DND-41 (cell line): ENCODE measurements around the gene SPHK1.

ENCODE experiments used
- ATAC-seq: fragments of 200-7000 bp; cut with Tn5 transposase; 3 replicates; pipeline ENCODE4 v1.9.1; 2021; ENCODE audit warnings: low read depth; ENCODE audit not compliant: insufficient read depth
- DNase-seq: peaks from one replicate; pipeline ENCODE4 v3.0.0-alpha.2; 2020
- H2AFZ ChIP-seq: 2 replicates; pipeline ENCODE4 v1.6.0; 2012; ENCODE audit warnings: low read depth, low read length
- H3K27ac ChIP-seq: 2 replicates; pipeline ENCODE4 v1.5.1; 2012; ENCODE audit warnings: low read length, inconsistent platforms
- H3K27me3 ChIP-seq: fragments of 200-600 bp; sonication (generic); 2 replicates; pipeline ENCODE4 v1.6.0; 2012; ENCODE audit warnings: low read length, mild to moderate bottlenecking, inconsistent platforms; ENCODE audit not compliant: insufficient read depth, poor library complexity
- H3K36me3 ChIP-seq: 2 replicates; pipeline ENCODE4 v1.5.1; 2012; ENCODE audit warnings: low read length, inconsistent platforms; ENCODE audit not compliant: insufficient read depth
- H3K4me1 ChIP-seq: 2 replicates; pipeline ENCODE4 v1.5.1; 2012; ENCODE audit warnings: mild to moderate bottlenecking, low read length; ENCODE audit not compliant: insufficient read depth
- H3K4me2 ChIP-seq: 2 replicates; pipeline ENCODE4 v1.6.0; 2012; ENCODE audit warnings: mild to moderate bottlenecking, moderate library complexity, low read length, inconsistent platforms; ENCODE audit not compliant: insufficient read depth
- H3K4me3 ChIP-seq, 2 experiments: fragments of 200-600 bp in 1 of 2; shearing (Covaris generic) in 1 of 2; 2 replicates each; pipeline ENCODE4 v1.5.1; 2012 to 2016; ENCODE audit warnings: inconsistent platforms in 2 of 2, low read length in 2 of 2, mild to moderate bottlenecking in 2 of 2, low read depth in 1 of 2, moderate library complexity in 1 of 2
- H3K79me2 ChIP-seq: 2 replicates; pipeline ENCODE4 v1.6.0; 2012; ENCODE audit warnings: low read length, inconsistent platforms; ENCODE audit not compliant: insufficient read depth
- H3K9ac ChIP-seq: 2 replicates; pipeline ENCODE4 v1.6.0; 2012; ENCODE audit warnings: low read depth, mild to moderate bottlenecking, inconsistent platforms, low read length, moderate library complexity
- H3K9me3 ChIP-seq: 2 replicates; pipeline ENCODE4 v1.5.1; 2012; ENCODE audit warnings: low read length, moderate library complexity, mild to moderate bottlenecking, inconsistent platforms; ENCODE audit not compliant: insufficient read depth, severe bottlenecking
- H4K20me1 ChIP-seq: 2 replicates; pipeline ENCODE4 v1.6.0; 2012; ENCODE audit warnings: low read length; ENCODE audit not compliant: insufficient read depth
- CTCF ChIP-seq: IDR thresholded peaks from 2 replicates; pipeline ENCODE4 v1.5.1; 2012; ENCODE audit warnings: borderline replicate concordance, low read length, moderate library complexity, mild to moderate bottlenecking; ENCODE audit not compliant: poor library complexity, severe bottlenecking; ENCODE audit errors: extremely low read depth
- EZH2 ChIP-seq: IDR thresholded peaks from 3 replicates; pipeline ENCODE4 v1.6.1; 2012; ENCODE audit warnings: borderline replicate concordance, low read depth, mild to moderate bottlenecking, moderate library complexity, low read length, inconsistent platforms; ENCODE audit not compliant: severe bottlenecking

Gene SPHK1

GRCh38 chr17:76411247-76411646 lies 26.8 kb downstream of the SPHK1 start:
- DNase-seq (no peak), ATAC-seq (no peak)
- no peaks in the 10 kb centered on the region for H3K4me1 ChIP-seq
- peaks cover 63% of the 10 kb centered on the region for H3K79me2 ChIP-seq
- H3K27ac ChIP-seq = no peak overlapping the region
- H2AFZ ChIP-seq = no peak overlapping the region
- TF ChIP-seq CTCF (no peak), EZH2 (no peak)
- no peak overlapping the region for H3K4me3 ChIP-seq
- no peaks in the 10 kb centered on the region for H3K9me3 ChIP-seq
- peaks cover 23% of the 10 kb centered on the region for H3K36me3 ChIP-seq
- no peak overlapping the region for H3K4me2 ChIP-seq
- peaks cover 61% of the 10 kb centered on the region for H4K20me1 ChIP-seq
- H3K9ac ChIP-seq = no peak overlapping the region
- H3K27me3 ChIP-seq = no peaks in the 10 kb centered on the region

GRCh38 chr17:76414334-76415295 lies 30.2 kb downstream of the SPHK1 start:
- H3K36me3 ChIP-seq = peaks cover 26% of the 10 kb centered on the region
- H3K9me3 ChIP-seq = no peaks in the 10 kb centered on the region
- H3K4me3 ChIP-seq = no peak overlapping the region
- no peaks in the 10 kb centered on the region for H3K4me1 ChIP-seq
- H3K4me2 ChIP-seq = no peak overlapping the region
- no peak overlapping the region for H3K9ac ChIP-seq
- TF ChIP-seq CTCF = no peak
- TF ChIP-seq EZH2 = no peak
- ATAC-seq = no peak
- H3K27ac ChIP-seq = no peak overlapping the region
- no peak overlapping the region for H2AFZ ChIP-seq
- H4K20me1 ChIP-seq = peaks cover 65% of the 10 kb centered on the region
- no peak for DNase-seq
- H3K27me3 ChIP-seq = no peaks in the 10 kb centered on the region
- peaks cover 69% of the 10 kb centered on the region for H3K79me2 ChIP-seq

GRCh38 chr17:76415786-76416185 lies 31.4 kb downstream of the SPHK1 start:
- DNase-seq (no peak), ATAC-seq (no peak)
- Histone ChIP-seq H3K9ac (no peak overlapping the region), H3K4me3 (no peak overlapping the region), H3K27me3 (no peaks in the 10 kb centered on the region), H3K4me2 (no peak overlapping the region), H3K4me1 (no peaks in the 10 kb centered on the region), H4K20me1 (peaks cover 66% of the 10 kb centered on the region), H3K36me3 (peaks cover 18% of the 10 kb centered on the region), H2AFZ (no peak overlapping the region), H3K9me3 (no peaks in the 10 kb centered on the region), H3K27ac (no peak overlapping the region), H3K79me2 (peaks cover 70% of the 10 kb centered on the region)
- TF ChIP-seq CTCF (no peak), EZH2 (no peak)
